HEK293 (cell line): Measurements from ENCODE around the gene METTL8.

ENCODE experiments used
- CTCF ChIA-PET: fragments of 350-600 bp; formaldehyde crosslinking; extraction: SDS; loops from one replicate; lab custom pipeline; 2021; ENCODE audit warnings: antibody characterized with exemption; lab: Yijun Ruan, JAX
- POLR2A ChIA-PET: fragments of 300-600 bp; formaldehyde crosslinking; extraction: SDS; loops from one replicate; lab custom pipeline; 2020; ENCODE audit warnings: antibody characterized with exemption, inconsistent platforms; lab: Yijun Ruan, JAX
- H3K27ac ChIP-seq: fragments of 200-500 bp; sonication (Bioruptor generic); 2 replicates; pipeline ENCODE4 v1.5.1; 2014; ENCODE audit warnings: low read depth, low read length, control low read depth, inconsistent platforms; ENCODE audit errors: extremely low read depth
- H3K36me3 ChIP-seq, 2 experiments: fragments of 200-500 bp in 1 of 2; sonication (Bioruptor generic) in 1 of 2; 1 replicate in 1 of 2; 2 replicates in 1 of 2; pipeline ENCODE4 v1.5.1; 2014 to 2017; ENCODE audit warnings: inconsistent platforms in 2 of 2, low read length in 2 of 2; ENCODE audit not compliant: control insufficient read depth in 2 of 2, insufficient read depth in 1 of 2
- H3K4me1 ChIP-seq: fragments of 200-500 bp; sonication (Bioruptor generic); 2 replicates; pipeline ENCODE4 v1.5.1; 2014; ENCODE audit warnings: mild to moderate bottlenecking, low read length, inconsistent platforms; ENCODE audit not compliant: control insufficient read depth, insufficient read depth
- H3K4me3 ChIP-seq: 2 replicates; pipeline ENCODE4 v1.5.1; 2011; ENCODE audit warnings: low read depth, mild to moderate bottlenecking, control low read depth, low read length, moderate library complexity
- H3K9me3 ChIP-seq: fragments of 200-500 bp; sonication (Bioruptor generic); 2 replicates; pipeline ENCODE4 v1.5.1; 2014; ENCODE audit warnings: low read depth, low read length, inconsistent platforms; ENCODE audit not compliant: control insufficient read depth, insufficient read depth
- GFI1B ChIP-seq: fragments of 450-650 bp; formaldehyde crosslinking; IDR thresholded peaks from 2 replicates; pipeline ENCODE4 v1.5.1; 2016; ENCODE audit warnings: missing biosample characterization, missing genetic modification characterization
- OSR2 ChIP-seq: fragments of 450-650 bp; formaldehyde crosslinking; IDR thresholded peaks from 2 replicates; pipeline ENCODE4 v1.5.1; 2016; ENCODE audit warnings: missing biosample characterization, missing genetic modification characterization
- RBAK ChIP-seq: fragments of 450-650 bp; formaldehyde crosslinking; IDR thresholded peaks from 2 replicates; pipeline ENCODE4 v1.5.1; 2016; ENCODE audit warnings: missing biosample characterization, missing genetic modification characterization
- SP7 ChIP-seq: fragments of 450-650 bp; formaldehyde crosslinking; IDR thresholded peaks from 2 replicates; pipeline ENCODE4 v1.5.1; 2016; ENCODE audit warnings: missing biosample characterization, missing genetic modification characterization
- ZBTB17 ChIP-seq: fragments of 450-650 bp; formaldehyde crosslinking; IDR thresholded peaks from 2 replicates; pipeline ENCODE4 v1.5.1; 2016; ENCODE audit warnings: missing biosample characterization, missing genetic modification characterization
- ZNF133 ChIP-seq: fragments of 450-650 bp; formaldehyde crosslinking; IDR thresholded peaks from 2 replicates; pipeline ENCODE4 v1.5.1; 2016; ENCODE audit warnings: missing biosample characterization, missing genetic modification characterization
- ZNF138 ChIP-seq: fragments of 450-650 bp; formaldehyde crosslinking; IDR thresholded peaks from 2 replicates; pipeline ENCODE4 v1.5.1; 2016; ENCODE audit warnings: missing biosample characterization, missing genetic modification characterization, borderline replicate concordance
- ZNF2 ChIP-seq: fragments of 450-650 bp; formaldehyde crosslinking; IDR thresholded peaks from 2 replicates; pipeline ENCODE4 v1.5.1; 2016; ENCODE audit warnings: missing biosample characterization, missing genetic modification characterization
- ZNF211 ChIP-seq: fragments of 450-650 bp; formaldehyde crosslinking; IDR thresholded peaks from 2 replicates; pipeline ENCODE4 v1.5.1; 2016; ENCODE audit warnings: low read depth, missing biosample characterization, missing genetic modification characterization
- ZNF274 ChIP-seq, 2 experiments: fragments of 200-500 bp in 1 of 2; fragments of 450-650 bp in 1 of 2; sonication (Bioruptor generic) in 1 of 2; formaldehyde crosslinking in 1 of 2; IDR thresholded peaks; 2 replicates each; pipeline versions ENCODE4 v1.5.1 to v1.6.1; 2014 to 2016; ENCODE audit warnings: borderline replicate concordance in 1 of 2, inconsistent platforms in 1 of 2, low read length in 1 of 2, missing biosample characterization in 1 of 2, missing genetic modification characterization in 1 of 2
- ZNF292 ChIP-seq: fragments of 450-650 bp; formaldehyde crosslinking; IDR thresholded peaks from 2 replicates; pipeline ENCODE4 v1.5.1; 2016; ENCODE audit warnings: low read depth, missing biosample characterization, missing genetic modification characterization, borderline replicate concordance
- ZNF324 ChIP-seq: fragments of 450-650 bp; formaldehyde crosslinking; IDR thresholded peaks from 2 replicates; pipeline ENCODE4 v1.5.1; 2016; ENCODE audit warnings: missing biosample characterization, missing genetic modification characterization
- ZNF394 ChIP-seq: fragments of 450-650 bp; formaldehyde crosslinking; IDR thresholded peaks from 2 replicates; pipeline ENCODE4 v1.5.1; 2016; ENCODE audit warnings: missing biosample characterization, missing genetic modification characterization, mild to moderate bottlenecking, moderate library complexity, borderline replicate concordance
- ZNF423 ChIP-seq: fragments of 450-650 bp; formaldehyde crosslinking; IDR thresholded peaks from 2 replicates; pipeline ENCODE4 v1.5.1; 2016; ENCODE audit warnings: missing biosample characterization, missing genetic modification characterization
- ZNF433 ChIP-seq: fragments of 450-650 bp; formaldehyde crosslinking; IDR thresholded peaks from 2 replicates; pipeline ENCODE4 v1.5.1; 2016; ENCODE audit warnings: missing biosample characterization, missing genetic modification characterization, low read depth
- ZNF600 ChIP-seq: fragments of 450-650 bp; formaldehyde crosslinking; IDR thresholded peaks from 2 replicates; pipeline ENCODE4 v1.5.1; 2016; ENCODE audit warnings: missing biosample characterization, missing genetic modification characterization
- ZNF768 ChIP-seq: fragments of 450-650 bp; formaldehyde crosslinking; IDR thresholded peaks from 2 replicates; pipeline ENCODE4 v1.5.1; 2018; ENCODE audit warnings: missing biosample characterization, mild to moderate bottlenecking, missing genetic modification characterization
- TF ChIP-seq, protein P1 (sequence below): fragments of 450-650 bp; formaldehyde crosslinking; IDR thresholded peaks from 2 replicates; pipeline ENCODE4 v1.5.1; 2017; ENCODE audit warnings: missing biosample characterization, missing genetic modification characterization
- TF ChIP-seq, protein P2 (sequence below): fragments of 450-650 bp; formaldehyde crosslinking; IDR thresholded peaks from 2 replicates; pipeline ENCODE4 v1.5.1; 2016; ENCODE audit warnings: missing biosample characterization, missing genetic modification characterization
- TF ChIP-seq, protein P3 (sequence below): fragments of 450-650 bp; formaldehyde crosslinking; IDR thresholded peaks from 2 replicates; pipeline ENCODE4 v1.5.1; 2016; ENCODE audit warnings: missing biosample characterization, missing genetic modification characterization

METTL8 gene

DNA sequence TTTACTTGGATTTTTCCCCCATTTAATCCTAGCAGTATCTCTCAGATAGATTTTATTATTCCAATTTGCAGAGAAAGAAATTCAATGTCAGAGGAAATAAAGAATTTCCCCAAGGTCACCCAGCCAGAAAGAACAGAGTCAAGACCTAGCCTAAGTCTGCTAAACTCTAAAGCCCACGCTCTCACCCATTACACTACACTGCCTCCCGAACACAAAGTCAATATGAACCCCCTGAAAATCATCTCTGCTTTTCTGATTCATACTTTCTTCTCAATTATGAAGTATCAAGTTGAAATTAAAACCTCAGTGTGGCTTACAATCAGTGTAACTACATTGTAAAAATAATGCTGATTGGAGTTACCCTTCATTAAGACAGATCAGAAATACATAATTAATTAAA is 89.6 kb downstream of the METTL8 start (continued):
- TF ChIP-seq SP7 (tag by site-specific recombination) = no peak
- TF ChIP-seq ZNF324 (tag by site-specific recombination) = no peak
- no peak for TF ChIP-seq ZNF600 (tag by site-specific recombination)
- TF ChIP-seq ZNF133 (tag by site-specific recombination) = no peak
- TF ChIP-seq ZNF768 (tag by site-specific recombination) = no peak
- TF ChIP-seq ZNF423 = no peak

DNA sequence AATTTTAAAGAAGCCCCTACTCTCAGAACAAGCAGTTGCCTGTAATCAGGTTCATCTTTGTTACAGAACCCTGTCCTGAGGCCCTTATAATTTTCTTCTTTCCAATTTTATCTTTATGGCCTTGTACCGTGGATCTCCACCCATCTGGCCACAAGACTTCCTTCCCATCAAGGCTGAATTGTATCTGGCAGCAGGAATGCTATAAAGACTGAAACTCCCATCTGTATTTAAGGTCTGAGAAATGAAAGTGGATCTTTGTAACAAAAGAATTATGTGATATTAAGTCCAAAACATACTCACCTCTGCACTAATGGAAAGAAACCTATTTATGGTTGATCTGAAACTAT is 91.8 kb downstream of the METTL8 start:
- peaks cover 3% of the 10 kb centered on the region; the same call in 1 of the 2 replicates for H3K4me1 ChIP-seq
- POLR2A ChIA-PET = no interaction called here
- H3K36me3 ChIP-seq = no peaks in the 10 kb centered on the region
- H3K4me3 ChIP-seq = no peak overlapping the region
- TF ChIP-seq ZNF138 (tag by site-specific recombination) (no peak), ZBTB17 (tag by site-specific recombination) (peak; percentile 16; the same call in 1 of the 2 replicates)
- TF ChIP-seq, all 188 proteins: peak for 1
- Histone ChIP-seq H3K27ac (no peak overlapping the region), H3K9me3 (no peaks in the 10 kb centered on the region)
- CTCF ChIA-PET = interaction anchor here (1.8 kb wide), 1 partner anchor 74 kb away, joined by 6 read pairs; no protein-coding TSS in a partner anchor

DNA sequence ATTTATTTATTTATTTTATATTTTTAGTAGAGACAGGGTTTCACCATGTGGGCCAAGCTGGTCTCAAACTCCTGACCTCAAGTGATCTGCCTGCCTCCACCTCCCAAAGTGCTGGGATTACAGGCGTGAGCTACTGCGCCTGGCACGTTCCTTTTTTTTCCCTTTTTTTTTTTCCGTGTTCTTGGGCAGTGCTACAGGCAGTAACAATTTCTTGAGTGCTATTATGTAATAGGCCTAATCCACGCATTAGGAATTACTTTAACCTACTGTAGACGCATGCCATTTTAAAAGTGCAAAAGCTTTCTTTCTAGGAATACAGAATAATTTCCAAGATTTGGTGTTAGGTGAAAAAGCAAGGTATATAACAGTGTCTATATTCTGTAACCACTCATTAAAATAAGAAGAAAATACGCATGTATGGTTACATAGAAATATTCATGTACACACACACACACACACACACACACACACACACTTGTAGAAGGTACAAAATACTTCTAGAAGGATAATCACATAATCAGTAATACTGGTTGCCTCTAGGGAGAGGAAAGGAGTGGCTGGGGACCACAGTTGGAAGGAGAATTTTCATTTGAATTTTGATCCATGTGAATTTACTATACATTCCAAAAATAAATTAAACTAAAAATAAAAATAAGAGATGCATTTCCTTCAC is 92.3 kb downstream of the METTL8 start:
- ChIA-PET CTCF (interaction anchor here (0.6 kb wide), 1 partner anchor 231 kb away, joined by 4 read pairs; no protein-coding TSS in a partner anchor), POLR2A (no interaction called here)
- H3K36me3 ChIP-seq = no peaks in the 10 kb centered on the region
- no peaks in the 10 kb centered on the region for H3K9me3 ChIP-seq
- no peak overlapping the region for H3K4me3 ChIP-seq
- H3K4me1 ChIP-seq = peaks cover under 1% of the 10 kb centered on the region; the same call in 1 of the 2 replicates
- no peak overlapping the region for H3K27ac ChIP-seq
- TF ChIP-seq OSR2 = no peak
- TF ChIP-seq, protein P1, sequence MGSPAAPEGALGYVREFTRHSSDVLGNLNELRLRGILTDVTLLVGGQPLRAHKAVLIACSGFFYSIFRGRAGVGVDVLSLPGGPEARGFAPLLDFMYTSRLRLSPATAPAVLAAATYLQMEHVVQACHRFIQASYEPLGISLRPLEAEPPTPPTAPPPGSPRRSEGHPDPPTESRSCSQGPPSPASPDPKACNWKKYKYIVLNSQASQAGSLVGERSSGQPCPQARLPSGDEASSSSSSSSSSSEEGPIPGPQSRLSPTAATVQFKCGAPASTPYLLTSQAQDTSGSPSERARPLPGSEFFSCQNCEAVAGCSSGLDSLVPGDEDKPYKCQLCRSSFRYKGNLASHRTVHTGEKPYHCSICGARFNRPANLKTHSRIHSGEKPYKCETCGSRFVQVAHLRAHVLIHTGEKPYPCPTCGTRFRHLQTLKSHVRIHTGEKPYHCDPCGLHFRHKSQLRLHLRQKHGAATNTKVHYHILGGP (tag by site-specific recombination) = 0 out of 2 replicates have a peak, but pooled peaks have one; percentile 13
- TF ChIP-seq, all 188 proteins: peak for 1

DNA sequence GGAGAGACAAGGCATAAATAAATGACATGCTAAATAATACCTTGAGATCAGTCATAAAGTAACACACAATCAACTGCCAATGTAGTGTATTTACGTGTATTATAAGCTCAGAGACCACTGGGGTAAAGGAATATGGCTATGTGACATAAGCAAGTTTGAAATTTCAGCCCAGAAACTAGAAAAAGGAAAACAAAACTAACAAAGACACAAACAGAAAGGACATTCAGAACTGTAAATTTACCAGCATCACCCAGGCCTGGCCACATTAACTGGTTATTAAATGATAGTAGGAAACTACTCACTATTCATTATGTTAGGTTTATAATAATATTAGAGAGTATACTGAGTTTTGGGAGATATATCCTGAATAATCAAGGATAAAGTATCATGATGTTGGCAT is 98.8 kb downstream of the METTL8 start:
- no peak overlapping the region for H3K4me3 ChIP-seq
- TF ChIP-seq ZNF2 (tag by site-specific recombination) = no peak
- TF ChIP-seq, all 188 proteins: peak for 0
- ChIA-PET CTCF (interaction anchor here (0.7 kb wide), 1 partner anchor 48 kb away, joined by 3 read pairs; no protein-coding TSS in a partner anchor), POLR2A (no interaction called here)
- H3K27ac ChIP-seq = no peak overlapping the region
- no peaks in the 10 kb centered on the region for H3K4me1 ChIP-seq
- H3K9me3 ChIP-seq = no peaks in the 10 kb centered on the region
- H3K36me3 ChIP-seq = no peaks in the 10 kb centered on the region

DNA sequence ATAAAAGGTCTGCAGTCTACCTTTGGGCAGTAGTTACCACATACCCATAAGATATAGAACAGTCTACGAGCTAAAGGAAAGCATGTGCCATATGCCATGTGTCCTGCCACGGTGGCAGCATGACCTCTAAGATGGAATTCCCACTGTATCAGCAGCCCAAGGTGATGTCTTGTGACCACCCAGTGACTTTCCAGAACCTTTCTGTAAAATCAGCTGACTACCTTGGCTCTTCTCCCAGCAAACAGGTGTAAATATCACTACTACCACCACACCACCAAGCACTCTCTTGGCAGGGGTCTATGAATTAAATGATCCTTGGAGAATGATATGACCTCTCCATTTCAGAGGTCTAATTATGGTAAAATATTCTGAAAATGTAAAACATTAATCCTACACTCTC is 99.6 kb downstream of the METTL8 start:
- H3K4me3 ChIP-seq = no peak overlapping the region
- CTCF ChIA-PET = no interaction called here
- no peaks in the 10 kb centered on the region for H3K36me3 ChIP-seq
- no peaks in the 10 kb centered on the region for H3K9me3 ChIP-seq
- POLR2A ChIA-PET = no interaction called here
- TF ChIP-seq GFI1B (tag by site-specific recombination) (no peak), ZNF292 (tag by site-specific recombination) (no peak), ZNF394 (tag by site-specific recombination) (no peak), RBAK (no peak), ZNF433 (tag by site-specific recombination) (no peak), ZNF274 (IDR thresholded peaks at IDR 0.05; ENCODE audit: low read length) (no peak), ZNF274 (tag by site-specific recombination; IDR thresholded peaks at IDR 0.05; ENCODE audit: borderline replicate concordance) (no peak), ZNF211 (tag by site-specific recombination) (no peak)
- TF ChIP-seq, protein P2, sequence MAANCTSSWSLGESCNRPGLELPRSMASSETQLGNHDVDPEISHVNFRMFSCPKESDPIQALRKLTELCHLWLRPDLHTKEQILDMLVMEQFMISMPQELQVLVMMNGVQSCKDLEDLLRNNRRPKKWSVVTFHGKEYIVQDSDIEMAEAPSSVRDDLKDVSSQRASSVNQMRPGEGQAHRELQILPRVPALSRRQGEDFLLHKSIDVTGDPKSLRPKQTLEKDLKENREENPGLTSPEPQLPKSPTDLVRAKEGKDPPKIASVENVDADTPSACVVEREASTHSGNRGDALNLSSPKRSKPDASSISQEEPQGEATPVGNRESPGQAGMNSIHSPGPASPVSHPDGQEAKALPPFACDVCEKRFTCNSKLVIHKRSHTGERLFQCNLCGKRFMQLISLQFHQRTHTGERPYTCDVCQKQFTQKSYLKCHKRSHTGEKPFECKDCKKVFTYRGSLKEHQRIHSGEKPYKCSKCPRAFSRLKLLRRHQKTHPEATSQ (tag by site-specific recombination) = no peak
- TF ChIP-seq, protein P3, sequence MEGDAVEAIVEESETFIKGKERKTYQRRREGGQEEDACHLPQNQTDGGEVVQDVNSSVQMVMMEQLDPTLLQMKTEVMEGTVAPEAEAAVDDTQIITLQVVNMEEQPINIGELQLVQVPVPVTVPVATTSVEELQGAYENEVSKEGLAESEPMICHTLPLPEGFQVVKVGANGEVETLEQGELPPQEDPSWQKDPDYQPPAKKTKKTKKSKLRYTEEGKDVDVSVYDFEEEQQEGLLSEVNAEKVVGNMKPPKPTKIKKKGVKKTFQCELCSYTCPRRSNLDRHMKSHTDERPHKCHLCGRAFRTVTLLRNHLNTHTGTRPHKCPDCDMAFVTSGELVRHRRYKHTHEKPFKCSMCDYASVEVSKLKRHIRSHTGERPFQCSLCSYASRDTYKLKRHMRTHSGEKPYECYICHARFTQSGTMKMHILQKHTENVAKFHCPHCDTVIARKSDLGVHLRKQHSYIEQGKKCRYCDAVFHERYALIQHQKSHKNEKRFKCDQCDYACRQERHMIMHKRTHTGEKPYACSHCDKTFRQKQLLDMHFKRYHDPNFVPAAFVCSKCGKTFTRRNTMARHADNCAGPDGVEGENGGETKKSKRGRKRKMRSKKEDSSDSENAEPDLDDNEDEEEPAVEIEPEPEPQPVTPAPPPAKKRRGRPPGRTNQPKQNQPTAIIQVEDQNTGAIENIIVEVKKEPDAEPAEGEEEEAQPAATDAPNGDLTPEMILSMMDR (tag by site-specific recombination) = no peak
- H3K4me1 ChIP-seq = no peaks in the 10 kb centered on the region
- H3K27ac ChIP-seq = no peak overlapping the region
